ENCODE data around the gene DHRSX.

DNA sequence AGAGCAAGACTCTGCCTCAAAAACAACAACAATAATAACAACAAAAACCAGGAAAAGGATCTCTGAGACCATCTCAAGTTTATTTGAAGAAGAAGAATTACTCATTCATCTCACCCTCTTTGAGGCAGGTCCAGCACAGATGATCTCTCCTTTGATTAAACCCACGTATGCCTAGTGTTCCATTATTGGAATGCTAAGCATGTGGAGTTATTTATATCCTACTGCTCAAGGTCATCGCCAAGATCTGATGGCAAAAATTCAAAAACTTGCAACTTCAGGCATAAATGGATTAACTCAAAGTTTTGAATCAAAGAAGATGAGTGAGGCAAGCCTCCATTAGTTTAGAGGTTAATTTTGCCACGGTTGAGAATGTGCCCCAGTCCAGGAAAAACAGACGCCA lies 184.2 kb downstream of the DHRSX start:
- TF ChIP-seq CTCF (IDR thresholded peaks at IDR 0.05) = no peak
- no peak for TF ChIP-seq EZH2 (IDR thresholded peaks at IDR 0.05; ENCODE audit: borderline replicate concordance, insufficient read depth, low read depth, low read length, poor library complexity, severe bottlenecking)
